Liver (tissue), 9 donors: ENCODE data around the gene KHSRP. TPM values are rescaled to one million over a fixed set of nuclear protein-coding genes. Genes with fewer than 3 reads are reported as not detected.

Experiments
- DNase-seq: peaks from one replicate; pipeline ENCODE4 v3.0.0-alpha.2; 2017; ENCODE audit warnings: low spot score
- H3K27ac ChIP-seq, 2 donors: one replicate each; pipeline ENCODE4 v1.7.0; 2013; ENCODE audit warnings: inconsistent platforms in 2 of 2, low read length in 2 of 2, control low read depth in 1 of 2, low read depth in 1 of 2, mild to moderate bottlenecking in 1 of 2
- H3K27me3 ChIP-seq, 4 donors: one replicate each; pipeline versions ENCODE4 v1.6.1 to v1.7.0; 2013; ENCODE audit warnings: low read length in 3 of 4, inconsistent platforms in 1 of 4, mild to moderate bottlenecking in 1 of 4, moderate library complexity in 1 of 4; ENCODE audit not compliant: control insufficient read depth in 4 of 4, insufficient read depth in 4 of 4
- H3K36me3 ChIP-seq, 4 donors: one replicate each; pipeline versions ENCODE4 v1.6.1 to v1.7.0; 2013; ENCODE audit warnings: low read length in 3 of 4, mild to moderate bottlenecking in 3 of 4, low read depth in 1 of 4, moderate library complexity in 1 of 4; ENCODE audit not compliant: control insufficient read depth in 4 of 4, insufficient read depth in 3 of 4
- H3K4me1 ChIP-seq, 4 donors: one replicate each; pipeline versions ENCODE4 v1.6.1 to v1.7.0; 2013; ENCODE audit warnings: low read length in 3 of 4, mild to moderate bottlenecking in 3 of 4, moderate library complexity in 1 of 4; ENCODE audit not compliant: control insufficient read depth in 4 of 4, insufficient read depth in 4 of 4
- H3K4me3 ChIP-seq, 3 donors: one replicate each; pipeline versions ENCODE4 v1.6.1 to v1.7.0; 2013; ENCODE audit warnings: low read length in 3 of 3, control low read depth in 1 of 3, low read depth in 1 of 3, mild to moderate bottlenecking in 1 of 3
- H3K9ac ChIP-seq, 2 donors: one replicate each; pipeline ENCODE4 v1.7.0; 2013; ENCODE audit warnings: low read length in 2 of 2, mild to moderate bottlenecking in 2 of 2, moderate library complexity in 2 of 2, control low read depth in 1 of 2, low read depth in 1 of 2
- H3K9me3 ChIP-seq, 4 donors: one replicate each; pipeline versions ENCODE4 v1.6.1 to v1.7.0; 2013; ENCODE audit warnings: low read length in 3 of 4; ENCODE audit not compliant: control insufficient read depth in 4 of 4
- EGR1 ChIP-seq, 2 donors: IDR thresholded peaks; 2 replicates each; pipeline ENCODE4 v1.6.1; 2016 to 2018; ENCODE audit warnings: antibody characterized with exemption in 2 of 2, low read depth in 2 of 2
- FOXA1 ChIP-seq: IDR thresholded peaks from 2 replicates; pipeline ENCODE4 v1.6.1; 2016; ENCODE audit warnings: antibody characterized with exemption
- FOXA2 ChIP-seq: IDR thresholded peaks from 2 replicates; pipeline ENCODE4 v1.6.1; 2016; ENCODE audit warnings: antibody characterized with exemption
- GABPA ChIP-seq, 2 donors: IDR thresholded peaks in 1 of 2; conservative IDR thresholded peaks in 1 of 2; 2 replicates each; pipeline ENCODE4 v1.6.1; 2016; ENCODE audit warnings: antibody characterized with exemption in 2 of 2, mild to moderate bottlenecking in 1 of 2, moderate library complexity in 1 of 2
- HNF4G ChIP-seq: IDR thresholded peaks from 2 replicates; pipeline ENCODE4 v1.6.1; 2016; ENCODE audit warnings: antibody characterized with exemption
- JUND ChIP-seq, 2 donors: IDR thresholded peaks; 2 replicates each; pipeline ENCODE4 v1.6.1; 2016; ENCODE audit warnings: antibody characterized with exemption in 2 of 2
- NR2F2 ChIP-seq: IDR thresholded peaks from 2 replicates; pipeline ENCODE4 v1.6.1; 2016; ENCODE audit warnings: antibody characterized with exemption
- RAD21 ChIP-seq, 2 donors: IDR thresholded peaks; 2 replicates each; pipeline ENCODE4 v1.6.1; 2016; ENCODE audit warnings: antibody characterized with exemption in 2 of 2, mild to moderate bottlenecking in 2 of 2
- REST ChIP-seq: IDR thresholded peaks from 2 replicates; pipeline ENCODE4 v1.6.1; 2016; ENCODE audit warnings: antibody characterized with exemption, mild to moderate bottlenecking
- RXRA ChIP-seq, 2 donors: IDR thresholded peaks; 2 replicates each; pipeline ENCODE4 v1.6.1; 2017 to 2018; ENCODE audit warnings: antibody characterized with exemption in 2 of 2, mild to moderate bottlenecking in 1 of 2
- SP1 ChIP-seq: IDR thresholded peaks from 2 replicates; pipeline ENCODE4 v1.6.1; 2018; ENCODE audit warnings: antibody characterized with exemption, mild to moderate bottlenecking
- TAF1 ChIP-seq: conservative IDR thresholded peaks from 2 replicates; pipeline ENCODE4 v1.6.1; 2016; ENCODE audit warnings: antibody characterized with exemption, mild to moderate bottlenecking
- YY1 ChIP-seq: IDR thresholded peaks from 2 replicates; pipeline ENCODE4 v1.6.1; 2016; ENCODE audit warnings: antibody characterized with exemption, mild to moderate bottlenecking
- WGBS: extraction: QIAGEN DNeasy Blood & Tissue Kit; methylation state at CpG from one replicate; pipeline ENCODE4 v1.1.7; 2013; 5-methylcytosine and 5-hydroxymethylcytosine counted together
- polyA plus RNA-seq, 2 donors: library from polyadenylated mRNA; stranded (reverse) in 1 of 2; unstranded in 1 of 2; fragments of 200-250 nt in 1 of 2; fragments of >200 nt in 1 of 2; fragmentation: Nextera tagmentation in 1 of 2; extraction: Ambion mirVana in 1 of 2; gene quantifications; one replicate each; pipeline versions ENCODE4 v1.2.1 to v1.2.3, GENCODE V29; 2013 to 2015
- total RNA-seq, 2 donors: library from RNA; depleted of rRNA; stranded (reverse); fragments of >200 nt; gene quantifications; one replicate each; pipeline ENCODE4 v1.2.3, GENCODE V29; 2014
- TF ChIP-seq, protein P1 (sequence below): IDR thresholded peaks from 2 replicates; pipeline ENCODE4 v1.6.1; 2016; ENCODE audit warnings: antibody characterized with exemption
- TF ChIP-seq, protein P2 (sequence below): IDR thresholded peaks from 2 replicates; pipeline ENCODE4 v1.6.1; 2016; ENCODE audit warnings: antibody characterized with exemption
- TF ChIP-seq, protein P3 (sequence below): IDR thresholded peaks from 2 replicates; pipeline ENCODE4 v1.6.1; 2016; ENCODE audit warnings: antibody characterized with exemption
- TF ChIP-seq, protein P4 (sequence below): fragments of 150-350 bp; IDR thresholded peaks from 2 replicates; pipeline ENCODE4 v1.5.1; 2017; ENCODE audit warnings: improper control_type of control experiment, low read depth, low read length; ENCODE audit not compliant: missing input control
- donor health status: healthy.
- donor health status: healthy.
- donor health status: healthy.
- donor health status: healthy.
- donor health status: healthy.

KHSRP gene
- total and polyA plus RNA-seq, 4 donors: 8.0 to 132 (median 66.1) TPM

GRCh38 chr19:6373813-6374108 lies 50.9 kb downstream of the KHSRP start:
- TF ChIP-seq REST: no peak
- TF ChIP-seq, protein P1, sequence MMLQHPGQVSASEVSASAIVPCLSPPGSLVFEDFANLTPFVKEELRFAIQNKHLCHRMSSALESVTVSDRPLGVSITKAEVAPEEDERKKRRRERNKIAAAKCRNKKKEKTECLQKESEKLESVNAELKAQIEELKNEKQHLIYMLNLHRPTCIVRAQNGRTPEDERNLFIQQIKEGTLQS: no peak
- peak; percentile 57 for TF ChIP-seq NR2F2
- TF ChIP-seq EGR1 (IDR thresholded peaks at IDR 0.05; ENCODE audit: low read depth in 2 of 2): no peak
- H3K4me1 ChIP-seq: peaks cover 2 to 14% (median 4%) of the 10 kb centered on the region in 4 donors
- H3K9me3 ChIP-seq: no peaks in the 10 kb centered on the region
- peak overlapping the region in 1 of 2 donors; percentile 11 for H3K27ac ChIP-seq
- WGBS: 54% methylated on average over 5 of the region's 5 CpGs
- H3K36me3 ChIP-seq: peaks cover 2 to 12% (median 3%) of the 10 kb centered on the region in 4 donors
- peak overlapping the region in 2 of 3 donors; percentile 1 to 70 for H3K4me3 ChIP-seq
- no peak overlapping the region for H3K9ac ChIP-seq
- no peak for DNase-seq
- no peaks in the 10 kb centered on the region for H3K27me3 ChIP-seq

- 2% methylated on average over 53 of the region's 53 CpGs for WGBS
- Histone ChIP-seq H3K9ac (peak overlapping the region in 1 of 2 donors; percentile 45), H3K4me3 (peak overlapping the region; percentile 49 to 79 (median 70)), H3K4me1 (peaks cover 2 to 14% (median 4%) of the 10 kb centered on the region in 4 donors), H3K27me3 (no peaks in the 10 kb centered on the region), H3K9me3 (no peaks in the 10 kb centered on the region), H3K27ac (peak overlapping the region; percentile 98 to 99), H3K36me3 (peaks cover 0 to 10% (median 8%) of the 10 kb centered on the region in 4 donors)
- peak; percentile 99 for DNase-seq
- TF ChIP-seq, protein P1: no peak
- TF ChIP-seq FOXA2 (no peak), FOXA1 (no peak), NR2F2 (no peak), EGR1 (IDR thresholded peaks at IDR 0.05; ENCODE audit: low read depth in 2 of 2) (no peak), JUND (IDR thresholded peaks at IDR 0.05) (no peak), HNF4G (no peak), GABPA (IDR thresholded peaks at IDR 0.05 in 1 of 2, conservative IDR thresholded peaks at IDR 0.05 in 1 of 2) (no peak), TAF1 (no peak), SP1 (peak; percentile 47), RXRA (IDR thresholded peaks at IDR 0.05) (no peak), REST (peak; percentile 7), YY1 (no peak), RAD21 (IDR thresholded peaks at IDR 0.05) (no peak)
- TF ChIP-seq, protein P2, sequence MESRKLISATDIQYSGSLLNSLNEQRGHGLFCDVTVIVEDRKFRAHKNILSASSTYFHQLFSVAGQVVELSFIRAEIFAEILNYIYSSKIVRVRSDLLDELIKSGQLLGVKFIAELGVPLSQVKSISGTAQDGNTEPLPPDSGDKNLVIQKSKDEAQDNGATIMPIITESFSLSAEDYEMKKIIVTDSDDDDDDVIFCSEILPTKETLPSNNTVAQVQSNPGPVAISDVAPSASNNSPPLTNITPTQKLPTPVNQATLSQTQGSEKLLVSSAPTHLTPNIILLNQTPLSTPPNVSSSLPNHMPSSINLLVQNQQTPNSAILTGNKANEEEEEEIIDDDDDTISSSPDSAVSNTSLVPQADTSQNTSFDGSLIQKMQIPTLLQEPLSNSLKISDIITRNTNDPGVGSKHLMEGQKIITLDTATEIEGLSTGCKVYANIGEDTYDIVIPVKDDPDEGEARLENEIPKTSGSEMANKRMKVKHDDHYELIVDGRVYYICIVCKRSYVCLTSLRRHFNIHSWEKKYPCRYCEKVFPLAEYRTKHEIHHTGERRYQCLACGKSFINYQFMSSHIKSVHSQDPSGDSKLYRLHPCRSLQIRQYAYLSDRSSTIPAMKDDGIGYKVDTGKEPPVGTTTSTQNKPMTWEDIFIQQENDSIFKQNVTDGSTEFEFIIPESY: no peak
- TF ChIP-seq, protein P3, sequence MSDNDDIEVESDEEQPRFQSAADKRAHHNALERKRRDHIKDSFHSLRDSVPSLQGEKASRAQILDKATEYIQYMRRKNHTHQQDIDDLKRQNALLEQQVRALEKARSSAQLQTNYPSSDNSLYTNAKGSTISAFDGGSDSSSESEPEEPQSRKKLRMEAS: no peak
- TF ChIP-seq, protein P4, sequence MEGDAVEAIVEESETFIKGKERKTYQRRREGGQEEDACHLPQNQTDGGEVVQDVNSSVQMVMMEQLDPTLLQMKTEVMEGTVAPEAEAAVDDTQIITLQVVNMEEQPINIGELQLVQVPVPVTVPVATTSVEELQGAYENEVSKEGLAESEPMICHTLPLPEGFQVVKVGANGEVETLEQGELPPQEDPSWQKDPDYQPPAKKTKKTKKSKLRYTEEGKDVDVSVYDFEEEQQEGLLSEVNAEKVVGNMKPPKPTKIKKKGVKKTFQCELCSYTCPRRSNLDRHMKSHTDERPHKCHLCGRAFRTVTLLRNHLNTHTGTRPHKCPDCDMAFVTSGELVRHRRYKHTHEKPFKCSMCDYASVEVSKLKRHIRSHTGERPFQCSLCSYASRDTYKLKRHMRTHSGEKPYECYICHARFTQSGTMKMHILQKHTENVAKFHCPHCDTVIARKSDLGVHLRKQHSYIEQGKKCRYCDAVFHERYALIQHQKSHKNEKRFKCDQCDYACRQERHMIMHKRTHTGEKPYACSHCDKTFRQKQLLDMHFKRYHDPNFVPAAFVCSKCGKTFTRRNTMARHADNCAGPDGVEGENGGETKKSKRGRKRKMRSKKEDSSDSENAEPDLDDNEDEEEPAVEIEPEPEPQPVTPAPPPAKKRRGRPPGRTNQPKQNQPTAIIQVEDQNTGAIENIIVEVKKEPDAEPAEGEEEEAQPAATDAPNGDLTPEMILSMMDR: no peak
Measured at GRCh38 chr19:6373096-6373812, 51.4 kb downstream of the KHSRP start.
